ENCODE results near the gene ASXL3. TPM values are rescaled to one million over a fixed set of nuclear protein-coding genes. Genes with fewer than 3 reads are reported as not detected.

ASXL3 gene
- total RNA-seq, 1 experiment from 2014 or later, result not detected

DNA sequence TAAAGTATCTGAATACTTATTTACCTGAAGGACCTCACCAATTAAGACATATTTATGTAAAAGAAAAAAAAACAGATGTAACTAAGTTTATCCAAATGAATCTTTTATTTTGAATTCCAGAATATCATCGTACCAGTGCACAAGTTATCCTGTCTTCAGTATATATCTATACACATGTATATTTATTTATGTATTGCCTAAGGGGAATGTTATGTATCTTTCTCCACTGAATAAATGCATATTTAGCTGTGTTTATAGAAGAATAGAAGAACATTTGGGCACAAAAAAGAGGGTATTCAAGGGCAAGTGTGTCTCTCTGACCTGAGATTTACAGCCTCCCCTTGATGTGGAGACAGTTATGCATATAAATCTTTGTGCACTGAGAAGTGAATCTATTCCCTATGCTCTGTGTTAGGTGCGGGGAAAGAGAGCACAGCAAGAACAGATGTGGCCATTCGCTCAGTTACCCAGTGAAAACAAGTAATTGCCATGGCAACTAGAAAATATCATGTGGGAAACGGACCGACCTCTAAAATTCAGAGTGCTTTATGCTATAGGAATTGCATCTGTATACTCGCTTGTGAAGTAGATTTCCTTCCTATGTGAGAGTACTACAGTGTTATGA is 39.5 kb upstream of the ASXL3 start:
- no peaks in the 10 kb centered on the region for H3K79me2 ChIP-seq (ENCODE audit: low read depth)
- no peak overlapping the region for H2AFZ ChIP-seq
- H3F3A ChIP-seq (ENCODE audit: insufficient read depth, low read depth), result no peaks in the 10 kb centered on the region
- no peaks in the 10 kb centered on the region for H4K20me1 ChIP-seq (ENCODE audit: insufficient read depth)
- intact Hi-C loops (cut with micrococcal nuclease; ENCODE audit: unreplicated experiment), result no loop called here
- H3K4me3 ChIP-seq, result no peak overlapping the region
- H3K9me2 ChIP-seq (ENCODE audit: insufficient read depth), result no peaks in the 10 kb centered on the region
- POLR2A ChIA-PET (ENCODE audit: unreplicated experiment), result no interaction called here
- no peak for DNase-seq
- TF ChIP-seq CTCF (conservative IDR thresholded peaks at IDR 0.05) (no peak), EZH2 (IDR thresholded peaks at IDR 0.05; ENCODE audit: low read depth) (no peak)
- CTCF ChIA-PET, result no interaction called here
- no peaks in the 10 kb centered on the region for H3K36me3 ChIP-seq (ENCODE audit: low read depth)
- no peaks in the 10 kb centered on the region for H3K4me1 ChIP-seq (replicated peaks; ENCODE audit: insufficient read depth)
- H3K9me3 ChIP-seq (ENCODE audit: insufficient read depth, low read depth), result no peaks in the 10 kb centered on the region
- H3K27me3 ChIP-seq (ENCODE audit: insufficient read depth, low read depth), result no peaks in the 10 kb centered on the region
- no peak overlapping the region for H3K4me2 ChIP-seq
- BruUV-seq (replicated peaks), result no TSS peak
- no peak overlapping the region for H3K27ac ChIP-seq

- POLR2A ChIA-PET (ENCODE audit: unreplicated experiment), result no interaction called here
- Histone ChIP-seq H4K20me1 (ENCODE audit: insufficient read depth) (no peaks in the 10 kb centered on the region), H3K4me1 (replicated peaks; ENCODE audit: insufficient read depth) (no peaks in the 10 kb centered on the region), H3K9me3 (ENCODE audit: insufficient read depth, low read depth) (no peaks in the 10 kb centered on the region), H2AFZ (no peak overlapping the region), H3K9me2 (ENCODE audit: insufficient read depth) (no peaks in the 10 kb centered on the region), H3K4me2 (no peak overlapping the region), H3K27ac (no peak overlapping the region), H3K27me3 (ENCODE audit: insufficient read depth, low read depth) (no peaks in the 10 kb centered on the region), H3K4me3 (no peak overlapping the region), H3K79me2 (ENCODE audit: low read depth) (no peaks in the 10 kb centered on the region), H3F3A (ENCODE audit: insufficient read depth, low read depth) (no peaks in the 10 kb centered on the region), H3K36me3 (ENCODE audit: low read depth) (no peaks in the 10 kb centered on the region)
- intact Hi-C loops (cut with micrococcal nuclease; ENCODE audit: unreplicated experiment), result no loop called here
- no peak for DNase-seq
- no peak for TF ChIP-seq EZH2 (IDR thresholded peaks at IDR 0.05; ENCODE audit: low read depth)
- TF ChIP-seq CTCF (conservative IDR thresholded peaks at IDR 0.05), result no peak
- CTCF ChIA-PET, result no interaction called here
- no TSS peak for BruUV-seq (replicated peaks)
Measured at GRCh38 chr18:33540392-33540791, 37.6 kb upstream of the ASXL3 start.

DNA sequence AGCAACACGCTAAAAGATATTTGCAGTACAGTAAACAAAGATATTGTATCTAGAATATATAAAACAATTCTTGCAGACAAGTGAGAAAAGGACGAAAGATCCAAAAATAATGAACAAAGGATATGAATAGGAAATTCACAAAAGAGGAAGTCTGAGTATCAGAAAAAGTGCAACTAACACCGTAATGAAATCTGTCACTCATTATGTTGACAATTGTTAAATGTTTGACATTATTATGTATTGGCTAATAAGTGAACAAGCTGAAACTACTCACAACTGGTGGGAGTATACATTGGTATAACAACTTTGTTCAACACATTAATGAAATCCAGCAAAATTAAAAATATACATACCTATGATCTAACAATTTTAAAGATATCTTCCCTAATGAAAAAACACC is 36.7 kb upstream of the ASXL3 start:
- no peak overlapping the region for H2AFZ ChIP-seq
- H3K9me2 ChIP-seq (ENCODE audit: insufficient read depth), result no peaks in the 10 kb centered on the region
- intact Hi-C loops (cut with micrococcal nuclease; ENCODE audit: unreplicated experiment), result no loop called here
- POLR2A ChIA-PET (ENCODE audit: unreplicated experiment), result no interaction called here
- no peaks in the 10 kb centered on the region for H3K4me1 ChIP-seq (replicated peaks; ENCODE audit: insufficient read depth)
- no peak for TF ChIP-seq EZH2 (IDR thresholded peaks at IDR 0.05; ENCODE audit: low read depth)
- no peak for TF ChIP-seq CTCF (conservative IDR thresholded peaks at IDR 0.05)
- H3K27ac ChIP-seq, result no peak overlapping the region
- DNase-seq, result no peak
- H3K79me2 ChIP-seq (ENCODE audit: low read depth), result no peaks in the 10 kb centered on the region
- H4K20me1 ChIP-seq (ENCODE audit: insufficient read depth), result no peaks in the 10 kb centered on the region
- H3K4me3 ChIP-seq, result no peak overlapping the region
- no peaks in the 10 kb centered on the region for H3F3A ChIP-seq (ENCODE audit: insufficient read depth, low read depth)
- H3K27me3 ChIP-seq (ENCODE audit: insufficient read depth, low read depth), result no peaks in the 10 kb centered on the region
- CTCF ChIA-PET, result no interaction called here
- H3K36me3 ChIP-seq (ENCODE audit: low read depth), result no peaks in the 10 kb centered on the region
- no TSS peak for BruUV-seq (replicated peaks)
- no peaks in the 10 kb centered on the region for H3K9me3 ChIP-seq (ENCODE audit: insufficient read depth, low read depth)
- no peak overlapping the region for H3K4me2 ChIP-seq
